Measurements from ENCODE around the gene DNAJC21. TPM values are rescaled to one million over a fixed set of nuclear protein-coding genes. Genes with fewer than 3 reads are reported as not detected.

The DNAJC21 gene
- total and polyA plus RNA-seq, 10 of the 15 experiments (the other 5 are each of a cell fraction or from before 2014, with no cell fraction given): 9.2 to 53.5 (median 23.7) TPM

DNA sequence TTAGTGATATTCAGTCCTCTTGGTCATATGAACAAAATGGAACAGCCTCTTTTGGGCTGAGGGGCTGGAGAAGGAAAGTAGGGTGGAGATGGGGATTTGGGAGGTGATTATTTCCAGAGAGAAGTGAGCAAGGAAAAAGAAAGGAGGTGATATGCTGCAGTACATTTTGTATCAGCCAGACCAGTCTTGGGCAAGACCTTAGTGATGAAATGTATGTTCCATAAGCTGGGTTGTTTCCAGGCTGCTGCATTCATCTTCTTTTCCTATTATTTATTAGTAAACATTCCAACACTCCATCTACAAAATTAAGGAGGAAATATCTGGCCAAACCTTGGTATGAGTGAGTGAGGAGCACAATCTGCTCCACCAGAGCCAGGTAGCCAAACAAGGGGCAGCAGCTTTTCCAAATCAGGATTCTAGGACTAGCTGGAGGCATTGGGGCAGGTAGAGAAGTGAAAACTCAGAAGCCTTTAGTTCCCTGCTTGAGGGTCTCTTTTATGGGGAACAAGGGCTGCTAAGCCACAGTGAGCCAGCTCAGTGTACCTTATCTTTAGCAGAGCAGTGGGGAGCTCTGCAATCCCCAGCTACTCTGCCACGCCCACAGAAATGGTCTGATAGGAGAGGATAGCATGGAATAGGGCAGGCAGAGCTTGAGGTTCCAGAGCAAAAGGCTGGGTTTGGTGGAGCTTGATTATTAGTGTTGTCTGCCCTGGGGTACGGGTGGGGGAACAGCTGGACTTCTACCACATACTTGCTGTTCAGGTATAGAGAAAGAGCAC lies 33.5 kb upstream of the DNAJC21 start (continued):
- TF ChIP-seq, protein P1, sequence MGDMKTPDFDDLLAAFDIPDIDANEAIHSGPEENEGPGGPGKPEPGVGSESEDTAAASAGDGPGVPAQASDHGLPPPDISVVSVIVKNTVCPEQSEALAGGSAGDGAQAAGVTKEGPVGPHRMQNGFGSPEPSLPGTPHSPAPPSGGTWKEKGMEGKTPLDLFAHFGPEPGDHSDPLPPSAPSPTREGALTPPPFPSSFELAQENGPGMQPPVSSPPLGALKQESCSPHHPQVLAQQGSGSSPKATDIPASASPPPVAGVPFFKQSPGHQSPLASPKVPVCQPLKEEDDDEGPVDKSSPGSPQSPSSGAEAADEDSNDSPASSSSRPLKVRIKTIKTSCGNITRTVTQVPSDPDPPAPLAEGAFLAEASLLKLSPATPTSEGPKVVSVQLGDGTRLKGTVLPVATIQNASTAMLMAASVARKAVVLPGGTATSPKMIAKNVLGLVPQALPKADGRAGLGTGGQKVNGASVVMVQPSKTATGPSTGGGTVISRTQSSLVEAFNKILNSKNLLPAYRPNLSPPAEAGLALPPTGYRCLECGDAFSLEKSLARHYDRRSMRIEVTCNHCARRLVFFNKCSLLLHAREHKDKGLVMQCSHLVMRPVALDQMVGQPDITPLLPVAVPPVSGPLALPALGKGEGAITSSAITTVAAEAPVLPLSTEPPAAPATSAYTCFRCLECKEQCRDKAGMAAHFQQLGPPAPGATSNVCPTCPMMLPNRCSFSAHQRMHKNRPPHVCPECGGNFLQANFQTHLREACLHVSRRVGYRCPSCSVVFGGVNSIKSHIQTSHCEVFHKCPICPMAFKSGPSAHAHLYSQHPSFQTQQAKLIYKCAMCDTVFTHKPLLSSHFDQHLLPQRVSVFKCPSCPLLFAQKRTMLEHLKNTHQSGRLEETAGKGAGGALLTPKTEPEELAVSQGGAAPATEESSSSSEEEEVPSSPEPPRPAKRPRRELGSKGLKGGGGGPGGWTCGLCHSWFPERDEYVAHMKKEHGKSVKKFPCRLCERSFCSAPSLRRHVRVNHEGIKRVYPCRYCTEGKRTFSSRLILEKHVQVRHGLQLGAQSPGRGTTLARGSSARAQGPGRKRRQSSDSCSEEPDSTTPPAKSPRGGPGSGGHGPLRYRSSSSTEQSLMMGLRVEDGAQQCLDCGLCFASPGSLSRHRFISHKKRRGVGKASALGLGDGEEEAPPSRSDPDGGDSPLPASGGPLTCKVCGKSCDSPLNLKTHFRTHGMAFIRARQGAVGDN (IDR thresholded peaks at IDR 0.05): no peak
- TF ChIP-seq DPF2 (IDR thresholded peaks at IDR 0.05): no peak
- TF ChIP-seq, protein P2, sequence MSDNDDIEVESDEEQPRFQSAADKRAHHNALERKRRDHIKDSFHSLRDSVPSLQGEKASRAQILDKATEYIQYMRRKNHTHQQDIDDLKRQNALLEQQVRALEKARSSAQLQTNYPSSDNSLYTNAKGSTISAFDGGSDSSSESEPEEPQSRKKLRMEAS (IDR thresholded peaks at IDR 0.05; ENCODE audit: low read depth, low read length): no peak
- TF ChIP-seq, protein P3, sequence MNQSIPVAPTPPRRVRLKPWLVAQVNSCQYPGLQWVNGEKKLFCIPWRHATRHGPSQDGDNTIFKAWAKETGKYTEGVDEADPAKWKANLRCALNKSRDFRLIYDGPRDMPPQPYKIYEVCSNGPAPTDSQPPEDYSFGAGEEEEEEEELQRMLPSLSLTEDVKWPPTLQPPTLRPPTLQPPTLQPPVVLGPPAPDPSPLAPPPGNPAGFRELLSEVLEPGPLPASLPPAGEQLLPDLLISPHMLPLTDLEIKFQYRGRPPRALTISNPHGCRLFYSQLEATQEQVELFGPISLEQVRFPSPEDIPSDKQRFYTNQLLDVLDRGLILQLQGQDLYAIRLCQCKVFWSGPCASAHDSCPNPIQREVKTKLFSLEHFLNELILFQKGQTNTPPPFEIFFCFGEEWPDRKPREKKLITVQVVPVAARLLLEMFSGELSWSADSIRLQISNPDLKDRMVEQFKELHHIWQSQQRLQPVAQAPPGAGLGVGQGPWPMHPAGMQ (IDR thresholded peaks at IDR 0.05; ENCODE audit: borderline replicate concordance): no peak
- TF ChIP-seq, protein P4, sequence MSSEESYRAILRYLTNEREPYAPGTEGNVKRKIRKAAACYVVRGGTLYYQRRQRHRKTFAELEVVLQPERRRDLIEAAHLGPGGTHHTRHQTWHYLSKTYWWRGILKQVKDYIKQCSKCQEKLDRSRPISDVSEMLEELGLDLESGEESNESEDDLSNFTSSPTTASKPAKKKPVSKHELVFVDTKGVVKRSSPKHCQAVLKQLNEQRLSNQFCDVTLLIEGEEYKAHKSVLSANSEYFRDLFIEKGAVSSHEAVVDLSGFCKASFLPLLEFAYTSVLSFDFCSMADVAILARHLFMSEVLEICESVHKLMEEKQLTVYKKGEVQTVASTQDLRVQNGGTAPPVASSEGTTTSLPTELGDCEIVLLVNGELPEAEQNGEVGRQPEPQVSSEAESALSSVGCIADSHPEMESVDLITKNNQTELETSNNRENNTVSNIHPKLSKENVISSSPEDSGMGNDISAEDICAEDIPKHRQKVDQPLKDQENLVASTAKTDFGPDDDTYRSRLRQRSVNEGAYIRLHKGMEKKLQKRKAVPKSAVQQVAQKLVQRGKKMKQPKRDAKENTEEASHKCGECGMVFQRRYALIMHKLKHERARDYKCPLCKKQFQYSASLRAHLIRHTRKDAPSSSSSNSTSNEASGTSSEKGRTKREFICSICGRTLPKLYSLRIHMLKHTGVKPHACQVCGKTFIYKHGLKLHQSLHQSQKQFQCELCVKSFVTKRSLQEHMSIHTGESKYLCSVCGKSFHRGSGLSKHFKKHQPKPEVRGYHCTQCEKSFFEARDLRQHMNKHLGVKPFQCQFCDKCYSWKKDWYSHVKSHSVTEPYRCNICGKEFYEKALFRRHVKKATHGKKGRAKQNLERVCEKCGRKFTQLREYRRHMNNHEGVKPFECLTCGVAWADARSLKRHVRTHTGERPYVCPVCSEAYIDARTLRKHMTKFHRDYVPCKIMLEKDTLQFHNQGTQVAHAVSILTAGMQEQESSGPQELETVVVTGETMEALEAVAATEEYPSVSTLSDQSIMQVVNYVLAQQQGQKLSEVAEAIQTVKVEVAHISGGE (CRISPR knock-in tag; IDR thresholded peaks at IDR 0.05): no peak
- TF ChIP-seq TARDBP (IDR thresholded peaks at IDR 0.05; ENCODE audit: borderline replicate concordance): no peak
- TF ChIP-seq YBX1 (IDR thresholded peaks at IDR 0.05): no peak
- no peak for TF ChIP-seq FOXM1 (IDR thresholded peaks at IDR 0.05; ENCODE audit: low read depth, low read length)
